HG03460 (cell line): Measurements from ENCODE around the gene PPP1R26.
"Not testable (repeated sequence)": the region's sequence is repeated elsewhere in the genome, so short reads cannot be mapped to it uniquely, and the experiment has no call there.

Experiments used
- ATAC-seq: cut with Tn5 transposase; IDR thresholded peaks from one replicate; pipeline ENCODE4 v1.9.1; 2021; ENCODE audit not compliant: unreplicated experiment

PPP1R26 gene

DNA sequence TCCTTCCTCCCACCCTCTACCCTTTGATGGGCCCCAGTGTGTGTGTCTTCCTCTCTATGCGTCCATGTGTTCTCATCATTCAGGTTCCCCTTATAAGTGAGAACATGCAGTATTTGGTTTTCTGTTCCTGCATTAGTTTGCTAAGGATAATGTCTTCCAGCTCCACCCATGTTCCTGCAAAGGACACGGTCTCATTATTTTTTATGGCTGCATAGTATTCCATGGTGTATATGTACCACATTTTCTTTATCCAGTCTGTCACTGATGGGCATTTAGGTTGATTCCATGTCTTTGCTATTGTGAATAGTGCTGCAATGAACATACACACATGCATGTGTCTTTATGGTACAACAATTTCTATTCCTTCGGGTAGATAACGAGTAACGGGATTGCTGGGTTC, 21.1 kb upstream of the PPP1R26 start:
- not testable (repeated sequence) for ATAC-seq

DNA sequence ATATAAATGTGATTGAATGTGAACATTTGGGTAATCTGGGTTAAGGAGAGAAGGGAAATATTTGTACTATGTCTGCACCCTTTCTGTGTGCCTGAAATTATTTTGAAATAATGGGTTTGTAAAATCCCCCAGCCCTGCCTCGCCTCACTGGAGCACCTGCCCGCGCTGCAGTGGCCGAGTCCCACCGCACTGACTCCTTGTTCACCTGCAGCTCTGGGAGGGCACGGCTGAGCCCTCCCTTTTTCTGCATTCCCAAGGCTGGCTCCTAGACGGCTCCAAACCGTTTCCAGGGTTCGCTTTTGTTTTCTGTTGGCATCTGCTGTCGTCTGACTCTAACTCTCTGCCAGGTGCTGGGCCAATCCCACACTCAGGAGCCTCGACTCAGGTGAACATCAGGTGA, 17.6 kb upstream of the PPP1R26 start:
- ATAC-seq: no peak

GRCh38 chr9:135463140-135463539, 16.4 kb upstream of the PPP1R26 start:
- ATAC-seq: no peak

GRCh38 chr9:135464181-135464580, 15.4 kb upstream of the PPP1R26 start:
- no peak for ATAC-seq

DNA sequence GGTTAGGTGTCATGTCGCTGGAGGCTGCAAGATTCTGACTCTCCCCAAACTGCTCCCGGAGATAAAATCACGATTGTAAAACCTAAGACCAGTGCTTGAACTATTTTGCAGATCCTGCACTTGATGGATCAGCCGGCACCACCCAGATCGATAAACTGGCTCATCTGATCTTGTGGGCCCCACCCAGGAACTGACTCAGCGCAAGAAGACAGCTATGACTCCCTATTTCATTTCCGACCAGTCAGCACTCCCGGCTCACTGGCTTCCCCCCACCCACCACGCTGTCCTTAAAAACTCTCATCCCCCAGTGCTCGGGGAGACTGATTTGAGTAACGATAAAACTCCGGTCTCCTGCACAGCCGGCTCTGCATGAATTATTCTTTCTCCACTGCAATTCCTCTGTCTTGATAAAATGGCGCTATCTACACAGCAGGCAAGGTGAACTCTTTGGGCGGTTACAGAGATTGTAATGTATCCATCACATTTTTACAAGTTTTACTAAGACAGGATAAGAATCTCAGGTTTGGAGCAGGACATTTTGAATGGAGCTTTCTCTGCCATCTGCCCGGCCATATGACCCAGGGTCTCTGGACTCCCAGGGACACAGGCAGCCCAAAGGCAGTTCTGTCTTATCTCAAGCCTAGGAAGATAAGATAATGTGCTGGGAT, 10.6 kb upstream of the PPP1R26 start:
- no peak for ATAC-seq

- no peak for ATAC-seq
Measured at GRCh38 chr9:135471791-135472640, 7.6 kb upstream of the PPP1R26 start.

DNA sequence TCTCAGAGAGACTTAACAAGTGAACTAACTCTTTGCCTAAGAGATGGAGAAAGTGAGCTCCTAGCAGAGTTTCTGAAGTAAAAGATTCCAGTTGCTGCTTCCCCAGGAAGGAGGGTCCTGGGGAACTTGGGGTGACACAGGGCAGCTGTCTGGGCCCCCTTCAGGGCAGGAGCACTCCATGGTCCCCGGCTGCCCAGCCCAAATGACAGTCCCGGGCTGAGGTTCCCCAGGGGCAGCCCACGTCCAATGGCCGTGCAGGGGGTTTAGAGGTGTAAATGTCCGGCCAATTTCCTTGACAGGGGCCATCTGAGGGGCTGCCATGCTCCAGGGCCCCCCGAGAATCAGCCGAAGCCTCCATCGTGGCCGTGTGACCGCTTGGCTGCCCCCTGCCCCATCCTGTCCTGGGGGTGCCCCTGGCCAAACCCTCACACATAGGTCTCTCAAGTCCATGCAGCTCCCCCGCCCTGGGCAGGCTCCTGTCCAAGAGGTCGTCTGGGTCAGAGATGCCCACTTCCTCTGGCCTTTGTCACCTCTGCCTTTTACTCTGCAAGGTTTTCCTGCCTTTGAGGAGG, 5.5 kb upstream of the PPP1R26 start:
- ATAC-seq: no peak

DNA sequence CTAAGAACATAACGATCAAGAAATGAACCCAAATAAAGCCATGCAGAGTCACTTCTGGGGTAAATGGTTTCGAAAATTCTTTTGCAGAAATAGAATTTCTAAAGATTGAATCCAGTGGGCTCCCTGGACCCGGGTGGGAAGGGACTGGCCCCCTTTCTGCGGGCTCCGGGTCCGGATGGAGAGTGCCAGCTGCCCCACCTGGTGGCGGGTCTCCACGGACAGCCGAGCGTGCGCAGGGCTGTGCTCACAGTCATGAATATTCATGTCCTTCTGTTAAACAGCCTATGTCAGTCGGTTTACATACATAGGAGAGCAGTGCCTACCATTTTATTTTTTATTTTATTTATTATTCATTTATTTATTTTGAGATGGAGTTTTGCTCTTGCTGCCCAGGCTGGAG, 4.7 kb upstream of the PPP1R26 start:
- ATAC-seq: no peak

- ATAC-seq: no peak
Measured at GRCh38 chr9:135476561-135477355, 2.8 kb upstream of the PPP1R26 start.

DNA sequence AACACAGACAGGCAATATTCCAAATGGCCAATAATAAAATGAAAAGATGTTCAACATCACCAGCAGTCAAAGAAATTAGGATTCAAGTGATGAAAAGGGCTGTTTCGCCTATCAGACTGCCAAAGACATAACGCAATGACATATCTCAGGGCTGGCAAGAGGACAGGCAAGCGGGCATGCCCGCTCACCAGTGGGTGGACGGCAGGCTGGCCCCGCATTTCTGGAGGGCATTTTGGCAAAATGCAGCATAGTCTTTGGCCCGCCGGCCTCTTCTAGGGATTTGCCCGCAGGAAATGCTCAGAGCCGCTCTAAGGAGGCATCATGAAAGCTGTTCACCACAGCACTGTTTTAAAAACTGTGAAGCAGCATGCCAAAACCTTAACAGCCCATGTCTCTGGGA, 1.4 kb upstream of the PPP1R26 start:
- no peak for ATAC-seq

GRCh38 chr9:135478829-135479468, 633 bp upstream of the PPP1R26 start:
- no peak for ATAC-seq

DNA sequence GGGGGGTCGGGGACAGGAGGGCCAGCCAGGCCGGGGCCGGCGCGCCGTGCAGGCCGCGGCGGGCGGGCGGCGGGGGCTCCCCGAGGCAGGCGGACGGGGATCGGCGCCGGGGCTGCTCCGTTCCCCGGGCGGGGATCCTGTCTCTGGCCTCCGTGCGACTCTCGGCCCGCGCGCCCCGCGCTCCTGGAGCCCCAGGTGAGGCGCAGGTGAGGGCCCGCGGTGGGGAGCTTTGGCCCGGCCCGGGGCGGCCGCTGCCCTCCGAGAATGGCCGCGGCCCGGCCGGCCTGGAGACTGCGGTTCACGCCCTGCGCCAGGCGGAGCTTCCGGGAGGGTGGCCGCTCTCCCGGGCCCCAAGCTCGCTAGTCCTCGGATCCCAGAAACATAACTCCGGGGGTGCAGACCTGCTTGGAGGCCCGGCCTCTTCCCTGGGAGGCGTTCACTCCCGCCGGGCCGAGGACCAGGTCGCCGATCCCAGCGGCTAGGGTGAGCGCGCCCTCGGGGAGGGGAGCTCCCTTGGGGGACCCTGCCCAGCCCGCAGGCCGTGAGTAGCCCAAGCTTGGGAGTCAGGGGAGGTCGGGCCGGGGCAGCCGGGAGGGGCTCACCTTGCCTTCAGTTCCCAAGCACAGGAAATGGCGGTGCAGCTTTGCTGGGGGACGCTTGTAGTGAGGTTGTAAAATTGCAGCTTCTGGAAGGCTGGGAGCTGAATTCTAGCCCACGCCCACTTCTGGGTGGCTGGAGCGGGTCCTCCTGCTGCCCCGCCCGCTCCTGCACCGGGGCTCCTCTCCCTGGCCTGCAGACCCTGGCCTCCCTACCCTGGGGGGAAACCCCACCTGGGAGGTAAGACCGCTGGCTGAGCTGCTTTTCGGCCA, 723 bp downstream of the PPP1R26 start:
- ATAC-seq: no peak

DNA sequence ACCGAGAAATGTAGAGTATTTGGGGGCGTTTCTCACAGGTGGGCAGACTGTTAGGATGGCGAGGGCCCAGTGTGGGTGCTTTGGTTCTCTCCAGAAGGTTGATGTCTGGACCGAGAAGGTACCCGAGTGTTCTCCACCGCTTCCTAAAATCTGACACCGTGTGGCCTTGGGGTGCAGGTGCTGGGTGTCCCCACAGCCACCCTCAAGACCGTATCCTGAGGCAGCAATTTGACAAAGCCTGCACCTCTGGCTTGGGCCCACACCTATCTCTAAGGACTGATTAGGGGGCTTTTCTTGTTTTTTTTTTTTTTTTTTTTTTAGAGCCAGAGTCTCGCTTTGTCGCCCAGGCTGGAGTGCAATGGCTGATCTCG, 1.3 kb downstream of the PPP1R26 start:
- no peak for ATAC-seq

DNA sequence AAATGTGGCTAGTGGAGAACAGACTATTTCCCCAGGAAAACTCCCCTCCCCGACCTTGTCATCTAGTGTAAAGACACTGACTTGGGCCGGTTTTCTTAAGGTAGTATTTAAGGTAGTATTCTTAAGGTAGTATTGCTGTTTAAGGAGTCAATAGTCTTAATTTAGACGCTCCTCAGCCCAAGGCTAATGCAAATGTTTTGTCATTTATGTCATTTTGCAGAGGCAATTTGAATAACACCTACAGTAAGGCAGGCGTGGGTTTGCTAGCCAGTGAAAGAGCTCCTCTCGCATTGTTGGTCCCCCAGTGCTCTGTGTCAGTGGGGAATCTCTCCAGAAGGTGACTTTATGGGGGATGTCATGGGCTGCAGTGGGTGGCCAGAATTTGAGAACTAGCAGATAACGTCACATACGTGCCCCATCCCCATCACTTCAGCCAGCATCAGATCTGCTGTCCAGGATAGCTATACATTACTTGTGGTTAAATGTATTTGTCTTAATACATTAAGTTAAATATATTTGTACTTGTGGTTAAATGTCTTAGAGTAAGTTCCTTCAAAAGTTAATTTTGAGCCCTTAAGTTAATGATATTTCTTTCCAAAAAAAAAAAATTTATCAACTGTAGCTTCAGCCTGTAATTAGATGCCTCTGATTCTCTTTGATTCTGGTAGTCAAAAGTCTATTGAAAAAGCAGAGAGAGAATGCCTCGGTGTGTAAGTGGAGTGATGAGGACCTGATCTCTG, 2.6 kb downstream of the PPP1R26 start:
- ATAC-seq: no peak

DNA sequence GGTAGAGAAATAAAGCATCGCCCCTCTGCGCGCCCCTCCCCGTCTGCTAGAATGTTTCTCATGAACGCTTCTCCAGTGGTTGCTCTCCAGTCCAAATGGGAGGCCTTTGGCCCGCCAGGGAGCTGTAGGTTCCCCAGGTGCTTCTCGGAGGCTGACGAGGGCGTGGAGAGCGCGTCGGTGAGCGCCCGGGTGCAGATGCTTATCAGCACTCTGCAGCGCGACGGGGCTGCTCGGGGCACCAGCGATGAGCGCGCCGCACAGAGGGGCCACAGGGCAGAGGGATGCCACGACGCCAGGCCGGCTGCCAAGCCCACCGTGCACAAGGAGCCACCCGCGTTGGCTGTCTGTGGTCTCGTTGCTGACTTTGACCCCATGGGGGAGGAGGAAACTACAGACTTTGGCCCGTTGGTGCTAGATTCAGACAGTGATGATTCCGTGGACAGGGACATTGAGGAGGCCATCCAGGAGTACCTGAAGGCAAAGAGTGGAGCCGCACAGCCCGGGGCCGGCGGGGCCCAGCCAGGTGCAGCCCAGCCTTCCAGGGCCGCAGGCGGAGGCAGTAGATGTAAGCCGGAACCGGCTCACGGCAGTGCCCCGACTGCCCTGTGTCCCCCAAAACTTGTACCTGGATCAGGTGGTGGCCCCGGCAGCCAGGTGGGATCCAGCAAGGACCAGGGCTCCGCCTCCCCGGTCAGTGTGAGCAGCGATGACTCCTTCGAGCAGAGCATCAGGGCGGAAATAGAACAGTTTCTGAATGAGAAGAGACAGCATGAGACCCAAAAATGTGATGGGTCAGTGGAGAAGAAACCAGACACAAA, 5.1 kb downstream of the PPP1R26 start:
- no peak for ATAC-seq

DNA sequence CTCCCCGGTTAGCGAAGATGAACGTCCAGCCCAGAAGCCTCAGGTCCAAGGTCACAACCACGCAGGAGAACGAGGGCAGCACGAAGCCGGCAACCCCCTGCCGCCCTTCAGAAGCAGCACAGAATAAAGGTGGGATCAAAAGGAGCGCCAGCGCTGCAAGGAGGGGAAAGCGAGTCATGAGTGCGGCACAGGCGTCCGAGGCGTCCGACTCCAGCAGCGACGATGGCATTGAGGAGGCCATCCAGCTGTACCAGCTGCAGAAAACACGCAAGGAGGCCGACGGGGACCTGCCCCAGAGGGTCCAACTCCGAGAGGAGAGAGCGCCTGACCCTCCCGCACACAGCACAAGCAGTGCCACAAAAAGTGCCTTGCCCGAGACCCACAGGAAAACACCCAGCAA, 5.8 kb downstream of the PPP1R26 start:
- no peak for ATAC-seq

- no peak for ATAC-seq
Measured at GRCh38 chr9:135485832-135486231, 6.2 kb downstream of the PPP1R26 start.

GRCh38 chr9:135486267-135487065, 6.9 kb downstream of the PPP1R26 start:
- ATAC-seq: no peak
